Bone marrow (tissue), 2 donors: ENCODE data around the gene C14orf132.
"Not testable (repeated sequence)": the region's sequence is repeated elsewhere in the genome, so short reads cannot be mapped to it uniquely, and the experiment has no call there.

ENCODE experiments used
- DNase-seq, 2 donors: peaks; one replicate each; lab custom pipeline; 2025; lab: John Stamatoyannopoulos, UW

Gene C14orf132

DNA sequence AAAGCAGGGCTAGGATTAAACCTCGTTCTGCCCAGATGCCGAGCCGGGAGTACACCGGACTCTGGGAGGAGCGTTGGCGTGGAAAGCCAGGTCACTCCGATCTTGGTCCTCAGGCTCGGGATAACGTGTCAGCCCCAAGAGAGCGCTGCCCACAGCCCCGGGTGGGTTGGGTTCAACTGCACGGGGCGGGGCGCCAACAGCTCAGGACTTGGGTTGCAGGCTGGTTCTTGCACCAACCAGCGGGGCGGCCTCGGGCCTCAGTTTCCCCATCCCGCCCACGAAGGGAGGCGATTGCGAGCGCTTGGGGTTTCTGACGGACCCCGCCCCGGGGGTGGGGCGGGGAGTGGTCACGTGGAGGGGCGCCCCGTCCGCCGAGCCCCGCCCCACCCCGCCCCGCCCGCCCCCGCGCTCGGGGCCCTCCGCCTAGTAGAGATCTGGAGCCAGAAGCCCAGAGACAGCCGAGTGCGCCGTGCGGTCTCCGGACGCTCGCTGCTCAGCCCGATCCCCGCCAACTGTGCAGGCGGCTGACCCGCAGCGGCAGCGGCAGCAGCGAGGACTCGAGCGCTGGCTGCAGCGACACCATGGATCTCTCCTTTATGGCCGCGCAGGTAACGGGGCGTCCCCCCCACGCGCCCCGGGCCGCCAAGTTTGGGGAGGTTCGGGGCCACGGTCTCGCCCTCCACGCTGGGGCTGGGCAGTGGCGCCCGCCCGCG is at the start of gene C14orf132:
Gene C14orf132, plus strand, starts transcription at position 443 of the 713 bp plus-strand sequence. Its CDS starts 139 bp downstream, at position 582.
- no peak for DNase-seq

DNA sequence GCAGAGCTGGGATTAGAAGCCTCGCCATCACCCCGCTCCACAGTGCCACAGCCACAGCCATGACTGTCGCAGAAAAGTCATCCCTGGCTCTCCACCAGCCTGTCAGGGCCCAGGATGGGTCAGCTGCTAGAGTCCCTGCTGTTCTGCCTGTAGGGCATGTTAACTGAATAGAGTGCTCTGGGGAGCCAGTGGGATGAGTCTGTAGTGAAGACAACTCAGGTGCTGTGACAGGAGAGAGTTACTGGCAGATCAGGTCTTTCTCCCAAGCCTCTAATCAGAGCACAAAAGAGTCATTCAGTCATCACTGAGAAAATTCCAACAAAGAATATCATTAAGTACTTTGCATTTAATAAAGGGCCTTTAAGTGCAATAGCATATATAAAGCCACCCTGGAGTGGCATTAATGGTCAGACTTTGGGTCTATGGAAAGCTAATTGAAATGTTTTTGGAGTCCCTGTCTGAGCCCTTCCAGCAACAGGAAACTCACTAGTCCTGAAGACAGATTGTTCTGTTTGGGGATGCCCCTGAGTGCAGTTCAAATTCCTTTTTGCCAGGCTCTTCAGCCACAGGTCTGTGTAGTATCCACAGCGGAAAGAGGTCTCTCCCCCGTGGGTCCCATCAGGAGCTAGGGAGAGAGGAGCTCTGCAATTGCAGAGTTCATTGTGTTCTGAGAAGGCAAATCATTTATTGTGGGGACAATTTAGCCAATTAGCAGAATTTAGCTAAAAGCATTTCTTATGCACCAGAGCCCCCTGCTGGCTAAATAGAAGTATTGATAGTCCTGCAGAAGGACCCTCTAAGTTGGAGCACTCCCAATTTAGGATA is 45.2 kb upstream of the C14orf132 start:
- DNase-seq = peak in 1 of 2 donors; percentile 30

DNA sequence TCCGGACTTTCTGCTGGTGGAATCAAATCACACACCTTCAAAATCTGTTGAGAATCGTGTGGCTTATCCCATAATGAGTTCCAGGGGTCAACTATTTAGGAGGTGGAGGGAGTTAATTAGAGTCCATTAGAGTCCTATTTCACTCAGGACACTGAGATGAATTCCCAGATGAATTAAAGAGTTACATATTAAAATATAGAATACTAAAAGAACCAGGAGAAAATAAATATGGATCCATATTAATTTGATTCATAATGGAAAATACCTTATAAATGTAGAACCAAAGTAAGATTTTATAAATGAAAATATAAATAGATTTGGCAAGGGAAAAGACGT is 44.6 kb upstream of the C14orf132 start:
- DNase-seq = no peak

DNA sequence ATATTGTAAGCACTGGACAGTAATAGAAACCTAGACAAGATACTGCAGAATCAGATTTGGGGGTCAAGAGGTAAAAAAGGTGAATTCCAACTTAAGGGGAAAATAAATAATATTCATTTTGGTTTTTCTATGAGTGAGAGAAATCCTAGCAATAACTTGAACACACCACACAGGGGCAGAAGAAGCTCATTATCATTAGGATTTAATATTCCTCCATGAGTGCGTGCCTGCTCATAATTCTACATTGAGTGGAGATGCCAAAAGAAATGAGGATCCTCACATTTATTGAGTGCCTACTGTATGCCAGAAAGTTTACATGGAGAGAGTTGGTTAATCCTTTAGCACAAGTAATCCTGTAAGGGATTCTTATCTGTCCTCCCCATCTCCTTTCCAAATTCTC is 40.5 kb upstream of the C14orf132 start:
- no peak for DNase-seq

DNA sequence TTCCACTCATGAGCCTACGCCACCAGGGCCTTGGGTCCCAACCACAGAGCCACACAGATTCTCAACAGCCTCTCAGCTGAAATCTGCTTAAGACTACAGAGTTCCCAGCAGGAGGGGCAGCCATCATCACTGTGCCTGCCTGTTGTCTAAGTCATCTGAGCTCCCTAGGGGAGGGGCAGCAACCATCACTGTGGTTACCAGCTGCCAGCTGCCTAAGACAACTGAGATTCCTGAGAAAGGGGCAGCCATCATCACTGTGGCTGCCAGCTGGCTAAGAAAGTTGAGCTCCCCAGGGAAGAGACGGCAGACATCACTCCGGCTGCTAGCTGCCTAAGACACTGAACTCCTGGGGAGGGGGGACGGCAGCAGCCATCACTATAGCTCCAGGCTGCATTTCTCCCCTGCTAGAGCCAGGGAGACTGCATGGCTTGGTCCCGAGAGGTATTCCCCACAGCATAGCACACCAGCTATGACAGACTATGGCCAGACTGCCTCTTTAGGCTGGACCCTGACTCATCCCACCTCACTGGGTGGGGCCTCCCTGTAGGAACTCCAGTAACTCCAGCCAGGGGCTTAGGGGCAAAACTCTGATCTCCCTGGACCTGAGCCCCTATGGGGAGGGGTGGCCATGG is 37.2 kb upstream of the C14orf132 start:
- no peak for DNase-seq

DNA sequence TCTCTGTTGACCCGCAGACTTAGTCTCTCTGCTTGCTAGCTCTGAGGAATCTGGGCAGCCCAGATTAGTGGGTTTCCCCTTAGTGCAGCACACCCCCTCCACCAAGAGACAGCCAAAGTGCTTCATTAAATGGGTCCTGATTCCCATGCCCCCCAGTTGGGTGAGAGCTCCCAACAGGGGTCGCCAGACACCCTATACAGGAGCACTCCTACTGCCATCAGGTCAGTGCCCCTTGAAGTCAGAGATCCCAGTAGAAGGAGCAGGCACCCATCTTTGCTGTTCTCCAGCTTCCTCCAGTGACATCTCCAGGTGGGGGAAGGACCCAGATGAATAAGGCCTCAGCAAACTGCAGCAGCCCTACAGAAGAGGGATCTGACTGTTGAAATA is 36.7 kb upstream of the C14orf132 start:
- no peak for DNase-seq

DNA sequence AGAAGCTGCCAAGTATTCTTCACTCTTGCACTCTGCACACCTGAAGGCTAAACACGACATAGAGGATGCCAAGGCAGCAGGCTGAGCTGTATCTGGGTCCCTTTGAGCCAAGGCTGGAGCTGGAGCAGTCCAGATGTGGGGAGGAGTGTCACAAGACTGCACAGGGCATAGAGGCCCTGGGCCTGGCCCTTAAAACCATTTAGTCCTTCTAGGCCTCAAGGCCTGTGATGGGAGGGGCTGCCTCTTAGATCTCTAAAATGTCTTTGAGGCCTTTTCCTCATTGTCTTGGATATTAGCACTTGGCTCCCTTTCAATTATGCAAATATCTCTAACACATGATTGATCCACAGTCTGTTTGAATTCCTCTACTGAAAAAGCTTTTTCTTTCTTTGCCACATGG is 28.0 kb upstream of the C14orf132 start:
- DNase-seq = no peak

DNA sequence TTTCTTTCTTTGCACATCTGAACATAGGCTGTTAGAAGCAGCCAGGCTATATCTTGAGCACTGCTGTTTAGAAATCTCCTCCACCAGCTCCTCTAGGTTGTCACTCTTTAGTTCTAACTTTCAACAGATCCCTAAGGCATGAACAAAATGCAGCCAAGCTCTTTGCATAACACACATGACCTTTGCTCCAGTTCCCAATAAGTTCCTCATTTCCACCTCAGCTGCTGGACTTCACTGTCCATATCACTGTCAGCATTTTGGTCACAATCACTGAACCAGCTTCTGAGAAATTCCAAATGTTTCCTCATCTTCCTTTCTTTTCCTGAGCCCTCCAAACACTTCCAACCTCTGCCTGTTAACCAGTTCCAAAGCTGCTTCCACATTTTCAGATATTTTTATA is 27.6 kb upstream of the C14orf132 start:
- no peak for DNase-seq

DNA sequence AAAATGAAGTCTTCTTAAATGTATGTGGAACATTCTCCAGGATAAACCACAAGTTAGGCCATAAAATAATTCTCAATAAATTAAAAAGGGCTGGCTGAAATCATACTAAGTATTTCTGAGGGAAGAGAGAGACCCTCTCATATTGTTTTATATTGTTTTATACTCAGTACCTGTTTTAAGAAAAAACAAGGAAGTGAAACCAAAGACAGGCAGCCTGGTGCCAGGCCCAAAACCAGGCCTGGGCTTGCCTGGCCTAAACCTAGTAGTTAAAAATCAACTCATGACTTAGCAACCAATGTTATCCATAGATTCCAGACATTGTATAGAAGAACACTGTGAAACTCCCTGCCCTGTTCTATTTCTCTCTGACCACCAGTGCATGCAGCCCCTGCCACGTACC is 26.4 kb upstream of the C14orf132 start:
- DNase-seq = not testable (repeated sequence)

DNA sequence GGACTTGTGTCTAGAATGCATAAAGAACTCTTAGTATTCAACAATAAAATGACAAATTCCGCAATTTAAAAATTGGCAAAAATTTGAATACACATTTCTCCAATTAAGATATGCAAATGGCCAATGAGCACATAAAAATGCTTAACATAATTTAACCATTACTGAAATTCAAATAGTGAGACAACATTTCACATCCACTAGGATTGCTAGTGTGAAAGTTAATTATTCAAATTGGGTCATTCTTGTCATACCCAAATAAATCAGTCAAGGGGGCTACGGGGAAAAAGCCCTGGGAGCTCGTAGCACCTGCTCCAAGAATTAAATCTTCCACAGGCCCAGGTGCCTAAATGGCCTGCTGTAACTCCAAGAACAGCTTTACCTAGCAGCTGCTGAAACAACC is 25.0 kb upstream of the C14orf132 start:
- no peak for DNase-seq

DNA sequence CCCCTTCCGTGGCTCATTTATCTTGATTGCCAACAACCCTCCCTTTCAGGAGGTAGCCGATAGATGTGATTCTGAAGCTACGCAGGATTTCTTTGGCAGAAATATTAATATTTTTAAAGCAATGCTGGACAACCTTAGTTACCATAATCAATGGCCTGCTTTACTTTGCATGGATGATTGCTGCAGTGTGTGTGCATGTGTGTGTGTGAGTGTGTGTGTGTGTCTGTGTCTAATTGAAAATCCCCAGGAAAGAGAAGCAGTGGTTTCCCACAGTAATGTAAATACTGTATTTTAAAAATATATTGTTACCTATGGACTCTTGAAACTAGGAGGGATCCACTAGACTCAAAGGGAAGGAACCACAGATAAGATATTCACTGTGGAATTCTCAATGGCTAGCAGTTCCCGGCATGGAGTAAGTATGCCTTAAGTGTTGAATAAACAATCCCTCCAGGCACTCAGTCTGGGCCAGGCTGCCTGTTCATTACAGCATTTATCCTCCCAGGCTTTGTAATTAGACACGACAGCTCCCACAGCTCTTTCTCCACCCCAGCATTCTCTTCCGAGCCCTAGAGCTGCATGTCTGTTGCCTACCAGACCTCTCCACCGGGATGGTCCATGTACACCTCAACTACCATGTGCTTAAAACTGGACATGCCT is 22.5 kb upstream of the C14orf132 start:
- DNase-seq = no peak

DNA sequence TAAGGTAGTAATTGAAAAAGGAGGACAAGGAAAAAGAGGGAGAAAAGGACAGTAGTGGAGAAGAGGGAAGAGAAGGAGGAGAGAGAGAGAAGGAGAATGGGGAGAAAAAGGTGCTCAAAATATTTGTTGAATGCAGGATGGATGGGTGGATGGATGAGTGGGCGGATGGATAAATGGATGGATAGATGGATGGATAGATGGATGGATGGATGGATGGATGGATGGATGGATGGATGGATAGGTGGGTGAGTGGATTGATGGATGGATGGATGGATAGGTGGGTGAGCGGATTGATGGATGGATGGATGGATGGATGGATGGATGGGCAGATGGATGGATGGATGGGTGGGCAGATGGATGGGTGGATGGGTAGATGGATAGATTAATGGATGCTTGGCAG is 21.3 kb upstream of the C14orf132 start:
- no peak for DNase-seq

DNA sequence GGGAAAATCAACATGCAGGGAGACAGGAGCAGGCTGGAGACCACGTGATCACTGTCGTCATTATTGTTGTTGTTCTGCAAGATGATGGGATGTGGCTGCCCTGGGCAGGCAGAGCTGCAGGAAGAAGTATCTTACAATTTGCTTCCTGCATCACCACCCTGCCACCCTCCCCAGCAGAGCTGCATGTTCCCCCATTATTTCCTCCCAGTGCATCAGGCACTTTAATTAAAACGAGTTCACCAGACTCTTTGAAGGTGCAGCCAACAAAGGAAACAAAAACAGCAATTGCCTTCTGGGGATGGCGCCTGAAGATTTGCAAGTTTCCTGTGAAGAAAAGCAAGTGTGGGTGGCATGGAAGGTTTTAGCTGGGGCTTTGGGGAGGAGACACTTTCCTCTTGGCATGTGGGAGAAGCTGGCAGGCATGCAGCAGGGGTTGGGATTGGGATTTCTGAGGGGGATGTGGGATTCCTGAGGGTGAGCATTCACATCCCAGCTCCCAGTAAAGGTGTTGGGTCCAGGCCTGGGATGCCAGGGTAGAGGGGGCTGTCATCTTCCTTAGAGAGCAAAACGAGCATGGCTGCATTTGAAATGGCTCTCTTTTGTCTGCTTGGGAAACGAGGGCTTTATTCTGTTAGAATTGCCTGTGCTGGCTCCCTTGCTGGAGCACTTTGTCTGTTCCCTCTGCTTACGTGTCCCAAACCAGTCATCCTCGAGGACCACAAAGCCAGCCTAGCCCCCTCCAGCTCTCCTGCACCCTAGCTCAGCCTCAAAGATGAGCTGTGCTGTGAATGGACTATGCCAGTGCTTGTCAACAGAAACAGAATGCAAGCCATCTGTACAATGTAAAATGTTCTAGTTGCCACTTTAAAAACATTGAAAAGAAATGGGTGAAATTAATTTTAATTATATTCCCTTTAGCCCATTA is 11.5 kb upstream of the C14orf132 start:
- DNase-seq = no peak

DNA sequence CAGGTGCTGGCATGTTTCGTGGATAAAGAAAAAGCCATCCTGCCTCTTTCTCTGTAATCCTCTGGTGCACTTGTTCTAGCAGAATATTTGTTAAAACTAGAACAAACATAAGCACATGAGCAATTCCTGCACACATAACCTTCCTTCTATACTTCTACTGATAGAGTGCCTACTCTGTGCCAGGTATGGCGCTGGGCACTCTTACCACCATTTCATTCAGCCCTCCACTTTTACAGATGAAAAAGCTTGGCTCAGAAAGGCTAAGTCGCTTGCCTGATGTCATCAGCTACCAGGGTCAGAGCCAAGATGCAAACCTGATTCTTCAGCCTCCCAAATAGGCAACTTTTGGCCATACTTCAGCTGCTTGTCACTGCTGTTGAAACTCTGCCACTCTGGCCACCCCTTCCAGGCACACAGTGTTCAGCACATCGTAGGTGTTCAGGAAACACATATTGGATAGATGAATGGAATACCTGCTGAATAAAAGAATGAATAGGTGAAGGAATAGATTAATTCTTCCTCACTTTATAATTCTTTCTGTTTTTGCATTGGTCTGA is 10.0 kb upstream of the C14orf132 start:
- DNase-seq = no peak

DNA sequence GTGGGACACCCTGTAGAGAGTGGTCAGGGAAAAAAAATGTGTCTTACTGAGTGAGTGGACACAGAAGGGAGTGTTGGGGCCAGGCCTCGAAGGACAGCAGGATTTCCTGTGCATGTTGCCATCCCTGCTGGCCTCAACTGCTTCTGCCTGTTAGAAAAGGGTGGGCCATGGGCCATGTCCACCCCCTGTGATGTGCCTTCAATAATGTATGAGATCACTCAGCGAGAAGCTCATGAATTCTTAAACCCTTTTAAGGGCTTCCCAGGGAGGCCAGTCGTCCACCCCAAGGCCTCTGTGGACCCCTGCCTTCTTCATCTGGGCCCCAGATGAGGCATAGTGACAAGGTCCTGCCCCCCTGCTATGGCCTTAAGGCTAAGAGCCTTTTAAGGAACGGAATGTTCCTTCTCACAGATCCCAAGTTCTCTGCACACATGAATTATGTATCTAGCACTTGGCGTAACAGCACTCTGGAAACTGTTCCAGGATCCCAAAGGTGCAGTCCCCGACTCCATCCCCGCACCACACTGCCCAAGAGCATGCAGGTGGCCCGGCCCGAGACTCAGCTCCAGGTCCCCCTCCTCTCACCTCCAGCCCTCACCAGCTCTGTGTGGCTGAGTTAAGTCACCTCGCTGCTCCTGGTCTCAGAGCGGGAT is 8.9 kb upstream of the C14orf132 start:
- DNase-seq = no peak

DNA sequence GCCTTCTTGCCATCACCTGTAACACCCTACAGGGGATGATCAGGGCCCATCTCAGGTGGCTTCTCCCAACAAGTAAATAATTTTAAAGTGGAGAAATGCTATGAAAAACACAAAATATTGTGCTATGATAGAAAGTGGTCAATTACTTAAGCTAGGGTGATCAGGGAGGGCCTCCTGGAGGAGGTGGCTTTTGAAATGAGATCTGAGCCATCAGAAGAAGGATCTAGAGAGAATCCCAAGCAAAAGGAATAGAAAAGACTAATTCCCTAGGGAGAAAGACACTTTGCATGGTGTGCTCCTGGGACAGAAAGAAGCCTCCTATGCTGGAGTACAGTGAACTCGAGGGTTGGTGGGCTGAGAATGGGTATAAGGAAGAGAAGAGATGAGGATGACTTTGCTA is 7.5 kb upstream of the C14orf132 start:
- DNase-seq = no peak

DNA sequence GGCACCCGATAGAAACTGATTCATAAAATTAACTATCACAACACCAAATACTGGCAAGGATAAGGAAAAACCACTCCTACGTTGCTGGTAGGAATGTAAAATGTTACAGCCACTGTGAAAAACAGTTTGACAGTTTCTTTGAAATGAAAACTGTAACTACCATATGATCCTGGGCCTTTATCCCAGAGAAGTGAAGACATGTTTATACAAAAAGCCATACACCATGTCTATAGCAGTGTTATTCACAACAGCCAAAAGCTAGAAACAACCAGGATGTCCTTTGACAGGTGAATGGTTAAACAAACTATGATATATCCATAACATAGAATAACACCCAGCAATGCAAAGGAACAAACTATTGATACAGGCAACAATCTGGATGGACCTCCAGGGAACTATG is 3.7 kb upstream of the C14orf132 start:
- DNase-seq = no peak

DNA sequence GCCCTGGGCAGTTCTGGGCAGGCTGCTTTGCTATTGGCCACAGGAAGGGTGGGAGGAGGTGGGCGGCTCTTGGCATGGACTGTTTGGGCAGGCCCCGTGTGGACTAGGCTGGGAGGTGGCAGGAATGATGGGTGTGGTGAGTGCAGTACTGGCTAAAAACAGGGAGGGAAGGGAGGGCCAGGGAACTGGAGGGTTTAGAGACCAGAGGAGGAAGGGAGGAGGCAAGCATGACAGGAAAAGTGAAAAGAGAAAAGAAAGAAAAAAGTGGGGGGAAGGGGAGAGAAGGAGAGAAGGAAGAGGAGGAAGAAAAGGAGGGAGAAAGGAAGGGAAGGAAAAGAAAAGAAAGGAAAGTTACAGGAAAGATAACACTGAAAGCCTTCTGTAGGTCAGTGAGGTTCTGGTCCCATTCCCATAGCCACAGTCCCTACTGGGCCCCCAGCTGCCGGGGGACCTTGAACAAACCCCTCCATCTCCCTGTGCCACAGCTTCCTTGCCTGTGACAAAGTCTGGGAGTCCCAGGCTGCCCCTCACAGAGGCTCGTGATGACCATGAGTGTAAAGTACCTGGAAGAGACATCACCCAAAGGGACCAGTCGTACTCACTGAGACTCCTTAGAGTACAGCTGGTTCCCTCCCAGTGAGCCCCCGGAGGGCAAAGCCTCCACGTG is 1.1 kb upstream of the C14orf132 start:
- DNase-seq = no peak

DNA sequence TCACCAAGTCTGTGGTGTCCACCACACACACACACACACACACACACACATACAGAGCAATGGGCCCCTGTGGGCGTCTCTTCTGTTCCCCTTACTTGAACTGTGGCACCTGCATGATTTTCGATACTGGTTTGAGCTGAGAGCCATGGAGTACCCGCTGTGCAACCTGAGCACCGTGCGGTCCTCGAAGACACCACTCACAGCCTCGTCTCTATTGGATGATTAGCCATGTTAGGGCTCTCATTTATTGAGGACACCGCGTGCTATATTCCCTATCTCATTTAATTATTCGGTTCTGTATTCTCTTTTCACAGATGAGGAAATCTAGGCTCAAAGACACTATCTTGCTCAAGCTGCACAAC is 623 bp upstream of the C14orf132 start:
- no peak for DNase-seq

DNA sequence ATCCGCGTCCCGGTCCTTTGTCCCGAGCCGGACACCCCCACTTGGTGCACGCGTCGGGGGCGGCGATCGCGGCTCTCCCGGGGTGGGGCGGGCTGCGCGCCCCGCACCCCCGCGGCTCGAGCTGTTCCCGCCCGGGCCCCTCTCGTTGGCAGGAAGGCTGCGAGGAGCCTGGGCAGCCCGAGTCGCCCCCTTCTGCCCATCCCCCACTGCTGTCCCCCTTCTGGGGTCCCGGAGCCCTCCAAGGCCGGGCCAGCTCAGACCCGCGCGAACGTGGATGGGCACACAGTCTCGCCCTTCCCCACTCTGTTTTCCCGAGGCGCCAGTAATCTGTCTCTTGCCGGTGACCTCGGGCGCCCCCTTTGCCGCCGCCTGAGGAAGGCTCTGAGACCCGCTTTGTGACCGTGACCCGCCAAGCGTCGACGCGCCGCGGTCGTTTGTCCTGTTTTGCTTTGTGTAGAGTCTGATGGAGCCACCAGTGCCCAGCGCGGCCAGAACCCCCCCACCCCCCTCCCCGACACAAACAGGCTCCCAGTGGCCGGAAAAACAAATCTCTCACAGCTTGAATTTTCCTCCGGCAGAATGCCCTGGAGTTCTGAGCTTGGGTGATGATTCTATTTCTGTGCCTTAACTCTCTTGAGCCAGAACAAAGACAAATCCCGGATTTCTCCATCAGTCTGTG is 610 bp downstream of the C14orf132 start:
- DNase-seq = no peak
